ENCODE results near the gene C2CD2.

GRCh38 chr21:41927727-41928409, 25.9 kb downstream of the C2CD2 start:
- TF ChIP-seq, protein P1, sequence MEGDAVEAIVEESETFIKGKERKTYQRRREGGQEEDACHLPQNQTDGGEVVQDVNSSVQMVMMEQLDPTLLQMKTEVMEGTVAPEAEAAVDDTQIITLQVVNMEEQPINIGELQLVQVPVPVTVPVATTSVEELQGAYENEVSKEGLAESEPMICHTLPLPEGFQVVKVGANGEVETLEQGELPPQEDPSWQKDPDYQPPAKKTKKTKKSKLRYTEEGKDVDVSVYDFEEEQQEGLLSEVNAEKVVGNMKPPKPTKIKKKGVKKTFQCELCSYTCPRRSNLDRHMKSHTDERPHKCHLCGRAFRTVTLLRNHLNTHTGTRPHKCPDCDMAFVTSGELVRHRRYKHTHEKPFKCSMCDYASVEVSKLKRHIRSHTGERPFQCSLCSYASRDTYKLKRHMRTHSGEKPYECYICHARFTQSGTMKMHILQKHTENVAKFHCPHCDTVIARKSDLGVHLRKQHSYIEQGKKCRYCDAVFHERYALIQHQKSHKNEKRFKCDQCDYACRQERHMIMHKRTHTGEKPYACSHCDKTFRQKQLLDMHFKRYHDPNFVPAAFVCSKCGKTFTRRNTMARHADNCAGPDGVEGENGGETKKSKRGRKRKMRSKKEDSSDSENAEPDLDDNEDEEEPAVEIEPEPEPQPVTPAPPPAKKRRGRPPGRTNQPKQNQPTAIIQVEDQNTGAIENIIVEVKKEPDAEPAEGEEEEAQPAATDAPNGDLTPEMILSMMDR (IDR thresholded peaks at IDR 0.05; ENCODE audit: low read length): no peak
- TF ChIP-seq EZH2 (IDR thresholded peaks at IDR 0.05; ENCODE audit: borderline replicate concordance, low read length): no peak
